ENCODE data around the gene GPATCH4. TPM values are rescaled to one million over a fixed set of nuclear protein-coding genes. Genes with fewer than 3 reads are reported as not detected.

GPATCH4 gene
- total RNA-seq, 4 donors from 2014 or later = 35.6 to 103 (median 47.6) TPM

DNA sequence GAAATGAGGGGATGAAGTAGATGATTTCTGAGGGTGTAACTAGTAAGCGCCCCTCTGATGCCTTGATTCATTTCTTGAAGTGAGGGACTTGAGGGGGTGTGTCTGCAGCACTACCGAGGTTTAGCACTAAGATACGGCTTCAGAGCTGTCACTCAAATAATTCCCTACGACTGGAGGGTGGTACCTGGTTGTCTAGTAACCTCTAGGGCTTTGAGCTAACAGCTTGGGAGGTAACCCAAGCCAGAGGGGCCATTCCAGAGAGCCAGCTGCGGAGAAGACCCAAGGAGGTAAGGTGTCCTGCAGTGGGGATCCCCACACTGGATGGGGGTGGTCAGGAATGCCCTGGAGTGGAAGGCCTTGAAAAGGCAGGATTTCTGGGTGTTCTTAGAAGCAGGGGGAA lies 21.8 kb downstream of the GPATCH4 start, which contains the start of gene TTC24:
TSS of gene TTC24 (plus strand) at position 252 of the 400 bp plus-strand sequence. CDS start 1,642 bp downstream, outside the sequence.
- DNase-seq (no peak), ATAC-seq (no peak)
- no peaks in the 10 kb centered on the region for H3K9me3 ChIP-seq
- peaks cover 0 to 9% of the 10 kb centered on the region in 2 donors for H3K4me1 ChIP-seq
- H3K27ac ChIP-seq = no peak within 1 kb of the TSS
- no peaks in the 10 kb centered on the region for H3K36me3 ChIP-seq
- no peak for TF ChIP-seq POLR2A (IDR thresholded peaks at IDR 0.05)
- TF ChIP-seq, protein P1, sequence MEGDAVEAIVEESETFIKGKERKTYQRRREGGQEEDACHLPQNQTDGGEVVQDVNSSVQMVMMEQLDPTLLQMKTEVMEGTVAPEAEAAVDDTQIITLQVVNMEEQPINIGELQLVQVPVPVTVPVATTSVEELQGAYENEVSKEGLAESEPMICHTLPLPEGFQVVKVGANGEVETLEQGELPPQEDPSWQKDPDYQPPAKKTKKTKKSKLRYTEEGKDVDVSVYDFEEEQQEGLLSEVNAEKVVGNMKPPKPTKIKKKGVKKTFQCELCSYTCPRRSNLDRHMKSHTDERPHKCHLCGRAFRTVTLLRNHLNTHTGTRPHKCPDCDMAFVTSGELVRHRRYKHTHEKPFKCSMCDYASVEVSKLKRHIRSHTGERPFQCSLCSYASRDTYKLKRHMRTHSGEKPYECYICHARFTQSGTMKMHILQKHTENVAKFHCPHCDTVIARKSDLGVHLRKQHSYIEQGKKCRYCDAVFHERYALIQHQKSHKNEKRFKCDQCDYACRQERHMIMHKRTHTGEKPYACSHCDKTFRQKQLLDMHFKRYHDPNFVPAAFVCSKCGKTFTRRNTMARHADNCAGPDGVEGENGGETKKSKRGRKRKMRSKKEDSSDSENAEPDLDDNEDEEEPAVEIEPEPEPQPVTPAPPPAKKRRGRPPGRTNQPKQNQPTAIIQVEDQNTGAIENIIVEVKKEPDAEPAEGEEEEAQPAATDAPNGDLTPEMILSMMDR (IDR thresholded peaks at IDR 0.05 in 4 of 5, conservative IDR thresholded peaks at IDR 0.05 in 1 of 5) = no peak
- in situ Hi-C loops (cut with MboI; ENCODE audit: low sequenced_read_pairs in 4 of 4) = loop anchor here in 1 of 4 donors (10.0 kb wide), 1 partner anchor 125 kb away; no protein-coding TSS in a partner anchor
- no peak within 1 kb of the TSS for H3K4me3 ChIP-seq
- H3K27me3 ChIP-seq = no peaks in the 10 kb centered on the region
- intact Hi-C loops (cut with DNase I; ENCODE audit: low total_unique reads) = no loop called here

DNA sequence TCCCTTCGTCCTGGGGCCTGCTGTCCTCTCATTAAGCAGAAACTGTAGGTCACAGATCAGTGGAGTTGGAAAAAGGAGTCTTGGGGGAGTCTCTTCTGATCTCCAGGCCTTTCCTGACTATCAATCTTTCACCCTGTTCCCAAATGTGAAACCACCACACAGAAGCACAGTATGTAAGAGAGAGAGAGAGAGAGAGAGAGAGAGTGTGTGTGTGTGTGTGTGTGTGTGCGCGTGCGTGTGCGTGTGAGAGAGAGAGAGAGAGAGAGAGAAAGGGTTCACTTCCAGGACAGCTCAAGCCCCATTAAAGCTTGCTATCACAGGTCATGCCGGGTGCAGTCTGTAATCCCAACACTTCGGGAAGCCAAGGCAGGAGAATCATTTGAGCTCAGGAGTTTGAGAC lies 23.2 kb downstream of the GPATCH4 start:
- no peaks in the 10 kb centered on the region for H3K27me3 ChIP-seq
- DNase-seq = no peak
- no peaks in the 10 kb centered on the region for H3K36me3 ChIP-seq
- H3K4me3 ChIP-seq = no peak overlapping the region
- no peak overlapping the region for H3K27ac ChIP-seq
- TF ChIP-seq, protein P1 (IDR thresholded peaks at IDR 0.05 in 4 of 5, conservative IDR thresholded peaks at IDR 0.05 in 1 of 5) = no peak
- TF ChIP-seq POLR2A (IDR thresholded peaks at IDR 0.05) = no peak
- ATAC-seq = no peak
- H3K9me3 ChIP-seq = no peaks in the 10 kb centered on the region
- intact Hi-C loops (cut with DNase I; ENCODE audit: low total_unique reads) (no loop called here), in situ Hi-C loops (cut with MboI; ENCODE audit: low sequenced_read_pairs in 4 of 4) (loop anchor here in 1 of 4 donors (10.0 kb wide), 1 partner anchor 123 kb away; no protein-coding TSS in a partner anchor)
- peaks cover 0 to 9% of the 10 kb centered on the region in 2 donors for H3K4me1 ChIP-seq

DNA sequence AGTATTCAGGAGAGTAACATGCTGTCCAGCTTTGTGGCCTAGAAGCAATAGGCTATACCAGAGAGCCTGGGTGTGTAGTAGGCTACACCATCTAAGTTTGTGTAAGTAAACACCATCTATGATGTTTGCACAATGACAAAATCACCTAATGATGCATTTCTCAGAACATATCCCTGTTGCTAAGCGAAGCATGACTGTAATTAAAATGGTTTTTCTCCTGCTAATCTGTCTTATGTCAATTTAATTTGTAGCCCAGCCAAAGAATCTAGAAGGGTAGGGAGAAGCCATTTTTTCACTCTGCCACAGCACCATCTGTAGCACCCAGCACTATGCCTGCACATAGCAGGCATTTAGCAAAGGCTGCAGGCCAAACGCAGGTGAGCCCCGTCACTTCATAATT lies 23.7 kb downstream of the GPATCH4 start:
- Histone ChIP-seq H3K9me3 (no peaks in the 10 kb centered on the region), H3K27me3 (no peaks in the 10 kb centered on the region), H3K36me3 (no peaks in the 10 kb centered on the region), H3K4me1 (peaks cover 0 to 9% of the 10 kb centered on the region in 2 donors), H3K27ac (no peak overlapping the region), H3K4me3 (no peak overlapping the region)
- ATAC-seq (no peak), DNase-seq (no peak)
- intact Hi-C loops (cut with DNase I; ENCODE audit: low total_unique reads) (no loop called here), in situ Hi-C loops (cut with MboI; ENCODE audit: low sequenced_read_pairs in 4 of 4) (loop anchor here in 1 of 4 donors (10.0 kb wide), 1 partner anchor 123 kb away; no protein-coding TSS in a partner anchor)
- TF ChIP-seq, protein P1 (IDR thresholded peaks at IDR 0.05 in 4 of 5, conservative IDR thresholded peaks at IDR 0.05 in 1 of 5) = no peak
- TF ChIP-seq POLR2A (IDR thresholded peaks at IDR 0.05) = no peak

- Histone ChIP-seq H3K36me3 (no peaks in the 10 kb centered on the region), H3K4me1 (peaks cover 0 to 6% of the 10 kb centered on the region in 2 donors), H3K27ac (no peak overlapping the region), H3K4me3 (no peak overlapping the region), H3K27me3 (peaks cover 0 to 4% (median 0%) of the 10 kb centered on the region in 3 donors), H3K9me3 (no peaks in the 10 kb centered on the region)
- intact Hi-C loops (cut with DNase I; ENCODE audit: low total_unique reads) (no loop called here), in situ Hi-C loops (cut with MboI; ENCODE audit: low sequenced_read_pairs in 4 of 4) (loop anchor here in 1 of 4 donors (10.0 kb wide), 1 partner anchor 119 kb away; no protein-coding TSS in a partner anchor)
- no peak for TF ChIP-seq POLR2A (IDR thresholded peaks at IDR 0.05)
- TF ChIP-seq, protein P1 (IDR thresholded peaks at IDR 0.05 in 4 of 5, conservative IDR thresholded peaks at IDR 0.05 in 1 of 5) = no peak
- ATAC-seq (no peak), DNase-seq (no peak)
These were observed 27.1 kb downstream of the GPATCH4 start for GRCh38 chr1:156574039-156574633.

Data from gastrocnemius medialis (tissue), 4 donors.